A673 (cell line): ENCODE data around the gene ZC3H12C.

Experiments
- CTCF ChIP-seq: fragments of 300-800, 200-600 bp; sonication (generic); conservative IDR thresholded peaks from 2 replicates; pipeline ENCODE4 v1.5.1; 2017; ENCODE audit warnings: low read depth, mild to moderate bottlenecking, antibody characterized with exemption, low read length, moderate library complexity, mixed read lengths
- EZH2 ChIP-seq: fragments of 200-600 bp; sonication (generic); IDR thresholded peaks from 2 replicates; pipeline ENCODE4 v1.6.1; 2017; ENCODE audit warnings: borderline replicate concordance, low read depth, mild to moderate bottlenecking, mixed read lengths, antibody characterized with exemption, low read length; ENCODE audit not compliant: poor library complexity, severe bottlenecking

- TF ChIP-seq CTCF (no peak; the same call in 1 of the 2 replicates), EZH2 (no peak)
These were observed 72.1 kb downstream of the ZC3H12C start for GRCh38 chr11:110165039-110165925.
